ENCODE results near the gene PAPPA2. TPM values are rescaled to one million over a fixed set of nuclear protein-coding genes. Genes with fewer than 3 reads are reported as not detected.
"Not testable (repeated sequence)": the region's sequence is repeated elsewhere in the genome, so short reads cannot be mapped to it uniquely, and the experiment has no call there.

The PAPPA2 gene
- total RNA-seq = 1 to 10 TPM in 1 of 2 experiments, under 1 TPM in 1; 0.29 to 1.2 TPM

GRCh38 chr1:176462674-176463378 is at the start of gene PAPPA2:
TSS of gene PAPPA2 (plus strand) at chr1:176463175. CDS start at chr1:176556323, 93,148 bp downstream.
- CTCF ChIA-PET = no interaction called here

DNA sequence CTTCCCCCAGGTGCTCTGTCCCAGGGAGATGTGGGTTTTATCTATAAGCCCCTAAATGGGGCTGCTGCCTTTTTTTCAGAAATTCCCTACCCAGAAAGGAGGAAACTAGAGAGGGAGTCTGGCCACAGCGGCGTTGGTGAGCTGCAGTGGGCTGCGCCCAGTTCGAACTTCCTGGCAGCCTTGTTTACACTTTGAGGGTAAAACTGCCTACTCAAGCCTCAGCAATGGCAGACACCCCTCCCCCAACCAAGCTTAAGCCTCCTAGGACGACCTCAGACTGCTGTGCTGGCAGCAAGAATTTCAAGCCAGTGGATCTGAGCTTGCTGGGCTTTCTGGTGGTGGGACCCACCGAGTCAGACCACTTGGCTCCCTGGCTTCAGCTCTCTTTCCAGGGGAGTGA is 46.2 kb upstream of the PAPPA2 start:
- ChIA-PET CTCF (no interaction called here), POLR2A (no interaction called here)

More at GRCh38 chr1:176462674-176463378, at the start of gene PAPPA2:
- POLR2A ChIA-PET = no interaction called here

GRCh38 chr1:176419608-176420007 is 43.4 kb upstream of the PAPPA2 start:
- CTCF ChIA-PET = not testable (repeated sequence)

GRCh38 chr1:176434234-176434633 is 28.7 kb upstream of the PAPPA2 start:
- ChIA-PET POLR2A (no interaction called here), CTCF (no interaction called here)

More at GRCh38 chr1:176419608-176420007, 43.4 kb upstream of the PAPPA2 start:
- POLR2A ChIA-PET = not testable (repeated sequence)

- ChIA-PET CTCF (no interaction called here), POLR2A (no interaction called here)
Observed at GRCh38 chr1:176436251-176436650, 26.7 kb upstream of the PAPPA2 start.

DNA sequence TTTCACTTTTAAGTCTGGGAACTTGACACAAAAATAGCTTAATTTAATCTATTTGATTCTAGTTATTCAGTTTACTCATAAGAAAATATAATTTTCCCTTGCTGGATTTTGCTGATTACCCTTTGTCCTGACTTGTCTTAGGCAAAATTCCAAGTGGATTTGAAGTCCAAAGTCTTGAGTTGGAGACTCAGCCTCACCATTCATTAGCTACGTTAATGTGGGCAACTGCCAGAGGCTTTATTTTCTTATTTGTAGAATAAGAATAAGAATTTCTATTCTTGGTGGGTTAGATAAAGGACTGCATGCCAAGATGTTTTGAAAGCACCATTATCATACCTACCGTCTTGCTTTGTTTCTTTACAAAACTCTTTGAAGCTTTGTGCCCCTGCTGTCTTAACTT is 22.8 kb upstream of the PAPPA2 start:
- ChIA-PET POLR2A (no interaction called here), CTCF (no interaction called here)

DNA sequence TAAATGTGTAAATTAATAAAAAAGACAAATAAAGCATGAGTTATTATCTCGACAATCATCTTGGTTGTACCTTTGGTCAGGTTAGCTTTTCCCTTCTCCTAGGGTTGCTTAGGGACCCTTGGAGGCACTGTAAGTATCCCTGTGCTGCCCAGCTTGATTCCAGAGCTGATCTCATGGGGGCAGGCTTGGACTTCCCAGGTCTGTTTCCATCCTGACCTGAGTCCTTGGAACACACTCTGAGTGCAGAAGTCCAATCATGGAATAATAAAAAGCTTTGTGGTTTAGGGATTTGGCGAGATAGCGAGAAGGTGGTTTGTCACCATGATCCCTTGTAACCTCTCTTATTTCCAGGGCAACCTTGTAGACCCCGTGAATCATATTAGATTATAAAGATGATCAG is 18.7 kb upstream of the PAPPA2 start:
- CTCF ChIA-PET = no interaction called here
- POLR2A ChIA-PET = no interaction called here

DNA sequence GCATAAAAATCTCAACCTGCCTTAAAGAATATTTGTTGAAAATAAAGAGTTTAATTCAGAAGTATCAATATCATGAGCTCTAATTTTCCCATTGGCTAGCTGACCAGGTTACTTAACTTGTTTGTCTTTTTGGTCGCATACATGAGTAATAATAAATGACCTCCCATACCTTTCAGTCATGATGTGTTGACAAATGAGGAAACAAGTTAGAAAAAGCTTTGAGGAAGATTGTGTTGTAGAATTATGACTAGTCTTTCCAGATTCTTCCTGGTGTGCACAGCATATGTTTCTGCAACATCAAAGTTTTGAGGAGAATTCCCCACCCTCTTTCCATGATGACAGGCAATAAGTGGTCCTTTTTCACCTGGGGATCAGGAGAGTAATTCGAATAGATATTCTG is 17.6 kb upstream of the PAPPA2 start:
- ChIA-PET CTCF (no interaction called here), POLR2A (no interaction called here)

DNA sequence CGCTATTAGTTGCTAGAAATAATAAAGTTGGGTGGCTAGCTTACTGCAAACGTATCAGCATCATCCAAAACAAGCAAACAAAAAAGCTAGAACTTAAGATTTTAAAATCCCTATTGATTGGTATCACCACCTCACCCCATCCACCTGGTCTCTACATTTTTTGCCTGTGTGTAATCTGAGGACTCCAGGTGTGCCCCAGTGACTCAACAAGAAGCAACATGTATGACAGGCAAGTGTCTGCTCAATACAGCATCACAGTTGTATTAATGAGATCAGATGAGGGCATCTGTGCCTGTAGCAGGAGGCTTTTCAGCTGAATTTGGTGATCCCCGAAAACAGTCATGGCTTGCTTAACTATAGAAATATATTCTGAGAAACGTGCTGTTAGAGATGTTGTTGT is 14.6 kb upstream of the PAPPA2 start:
- ChIA-PET POLR2A (no interaction called here), CTCF (no interaction called here)

DNA sequence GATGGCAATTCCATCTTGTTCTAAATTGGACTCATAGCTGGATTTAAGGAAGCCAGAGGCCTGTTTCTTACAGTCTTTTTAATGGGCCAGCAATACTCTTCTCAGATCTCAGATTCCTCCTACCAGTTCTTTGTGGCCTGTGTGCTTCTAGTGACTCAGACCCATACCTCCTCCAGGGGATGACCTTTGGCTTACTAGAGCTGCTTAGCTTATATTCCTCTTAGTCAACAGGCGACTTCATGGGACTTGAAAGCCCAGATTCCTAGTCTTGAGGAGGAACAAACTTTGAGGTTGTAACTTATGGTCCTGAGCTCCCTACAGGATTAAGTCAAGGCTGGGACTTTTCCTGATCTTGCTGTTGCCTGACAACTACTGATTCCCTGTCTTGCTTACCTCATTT is 12.4 kb upstream of the PAPPA2 start:
- ChIA-PET CTCF (no interaction called here), POLR2A (no interaction called here)

- POLR2A ChIA-PET, CTCF ChIA-PET: not testable (repeated sequence)
Observed at GRCh38 chr1:176451741-176452140, 11.2 kb upstream of the PAPPA2 start.

DNA sequence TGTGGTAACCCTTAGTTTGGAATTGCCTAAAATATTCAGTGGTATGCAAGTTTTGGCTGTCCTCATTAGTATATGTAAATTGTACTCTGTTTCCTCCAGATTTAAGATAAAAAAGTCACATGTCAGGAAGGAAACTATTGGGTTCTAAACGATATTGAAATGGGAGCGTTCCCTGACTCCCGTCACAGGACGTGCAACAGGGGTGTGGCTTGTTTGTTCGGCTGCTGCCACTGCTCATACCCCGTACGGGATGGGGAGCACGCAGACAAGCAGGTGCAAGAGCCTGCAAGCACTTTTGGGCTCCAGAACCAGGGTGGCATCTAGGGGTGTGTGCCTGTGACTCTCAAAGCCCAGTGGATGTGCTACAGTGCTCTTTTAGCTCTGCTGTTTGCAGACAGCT is 6.2 kb upstream of the PAPPA2 start:
- ChIA-PET CTCF (no interaction called here), POLR2A (no interaction called here)

DNA sequence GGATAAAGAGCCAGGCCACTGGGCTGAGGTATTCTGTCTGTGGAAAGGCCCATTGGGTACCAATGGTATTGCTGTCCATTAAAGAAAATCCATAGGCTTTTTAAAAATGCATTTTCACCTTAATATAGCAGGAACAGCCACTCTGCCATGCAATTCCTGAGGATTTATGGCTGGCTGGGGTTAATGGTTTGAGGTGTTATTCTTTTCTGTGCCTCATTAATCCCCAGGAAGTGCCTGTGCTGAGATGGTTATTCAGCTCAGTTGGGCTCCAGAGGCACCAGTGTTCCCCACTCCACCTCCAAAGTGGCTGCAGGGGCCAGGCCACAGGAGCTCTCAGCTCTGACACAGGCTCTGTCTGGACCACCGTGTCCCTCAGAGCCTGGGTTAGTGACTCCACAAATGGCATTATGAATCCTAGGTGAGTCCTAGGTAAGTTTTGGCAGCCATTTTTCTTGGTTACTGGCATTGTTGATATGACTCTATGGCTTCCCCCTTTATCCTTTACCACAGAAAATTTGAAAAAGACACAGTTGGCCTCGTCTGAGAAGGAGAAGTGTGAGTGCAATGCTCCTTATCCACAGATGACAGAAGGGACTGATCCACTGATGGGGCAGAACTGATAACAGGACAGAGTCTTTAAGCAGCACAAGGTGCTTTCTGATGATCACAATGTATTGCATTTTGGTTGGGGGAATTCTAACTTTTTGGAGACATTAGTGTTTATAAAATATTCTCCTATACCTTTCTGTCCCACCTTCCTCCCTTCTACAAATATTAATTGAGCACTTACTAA is 2.2 kb upstream of the PAPPA2 start:
- POLR2A ChIA-PET = no interaction called here
- CTCF ChIA-PET = no interaction called here

DNA sequence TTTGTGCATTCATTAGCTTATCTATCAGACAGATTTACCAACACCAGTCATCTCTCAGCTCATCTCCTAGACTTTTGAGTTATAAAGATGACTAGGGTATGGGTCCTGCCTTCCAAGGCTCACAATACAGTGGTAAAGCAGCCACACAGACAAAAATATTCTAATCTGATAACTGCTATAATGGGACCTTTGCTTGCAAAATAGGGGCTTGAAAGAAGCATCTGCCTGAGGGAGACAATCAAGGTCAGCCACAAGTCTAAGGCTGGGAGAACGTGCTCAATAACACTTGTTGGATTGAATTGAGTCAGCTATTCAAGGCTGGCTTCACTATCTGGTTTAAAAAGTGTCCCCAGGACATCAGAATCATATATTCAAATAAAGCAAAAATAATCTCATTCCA is 1.4 kb upstream of the PAPPA2 start:
- ChIA-PET POLR2A (no interaction called here), CTCF (no interaction called here)

- ChIA-PET CTCF (no interaction called here), POLR2A (no interaction called here)
Observed at GRCh38 chr1:176466514-176466913, 3.5 kb downstream of the PAPPA2 start.

GRCh38 chr1:176469450-176470010 is 6.6 kb downstream of the PAPPA2 start:
- ChIA-PET POLR2A (no interaction called here), CTCF (no interaction called here)

DNA sequence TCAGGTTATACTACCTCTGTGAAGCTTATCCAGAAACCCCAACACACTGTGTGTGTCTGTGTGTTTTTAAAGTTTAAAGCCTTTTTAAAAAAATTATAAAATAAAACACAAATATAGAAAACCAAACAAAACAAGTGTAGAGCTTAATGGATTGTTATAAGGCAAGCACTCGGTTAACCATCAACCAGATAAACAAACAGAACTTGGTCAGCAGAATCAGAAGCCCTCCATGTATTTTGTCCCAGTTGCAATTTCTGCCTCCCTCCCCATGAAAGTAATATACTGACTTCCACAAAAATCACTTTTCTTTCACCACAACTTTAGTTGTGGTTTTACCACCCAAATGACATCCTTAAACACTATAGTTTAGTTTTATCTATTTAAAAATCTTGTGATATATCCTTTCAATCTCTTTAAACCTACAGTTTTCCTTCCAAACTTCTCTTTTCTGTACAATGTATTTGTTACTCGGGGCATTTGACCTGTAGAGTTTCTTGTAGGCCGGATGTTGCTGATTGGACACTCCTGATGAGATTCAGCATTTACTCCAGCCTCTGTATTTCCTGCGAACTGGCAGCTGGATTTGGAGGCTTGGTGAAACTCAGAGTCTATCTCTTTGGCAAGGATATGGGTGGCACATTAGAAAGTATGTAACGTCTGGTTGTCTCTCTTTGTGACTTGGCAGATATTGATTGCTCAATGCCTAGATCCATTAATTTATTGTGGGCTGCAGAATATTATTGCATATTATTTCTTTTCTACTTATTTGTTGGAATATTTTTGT is 8.6 kb downstream of the PAPPA2 start:
- ChIA-PET POLR2A (no interaction called here), CTCF (no interaction called here)

DNA sequence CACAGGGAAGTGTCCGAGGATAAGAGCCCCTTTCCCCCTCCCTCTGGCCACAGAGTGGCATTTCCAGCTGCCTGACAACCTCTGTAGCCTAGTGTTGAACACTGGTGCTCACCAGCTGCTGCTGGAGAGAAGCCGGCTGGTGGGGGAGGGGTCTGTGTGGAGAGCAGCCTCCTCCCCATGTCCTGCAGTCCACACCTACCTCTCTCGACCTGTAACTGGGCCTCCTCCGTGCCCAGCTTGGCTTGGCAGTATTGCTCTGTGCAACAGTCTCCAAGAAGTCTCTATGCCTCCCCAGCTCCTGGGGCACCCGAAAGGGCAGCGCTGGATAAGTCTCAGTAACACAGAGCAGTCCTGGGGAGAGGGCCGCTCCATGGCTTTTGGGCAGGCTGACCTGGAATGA is 17.0 kb downstream of the PAPPA2 start:
- CTCF ChIA-PET = no interaction called here
- POLR2A ChIA-PET = no interaction called here

- CTCF ChIA-PET = no interaction called here
Observed at GRCh38 chr1:176480750-176481149, 17.8 kb downstream of the PAPPA2 start.

DNA sequence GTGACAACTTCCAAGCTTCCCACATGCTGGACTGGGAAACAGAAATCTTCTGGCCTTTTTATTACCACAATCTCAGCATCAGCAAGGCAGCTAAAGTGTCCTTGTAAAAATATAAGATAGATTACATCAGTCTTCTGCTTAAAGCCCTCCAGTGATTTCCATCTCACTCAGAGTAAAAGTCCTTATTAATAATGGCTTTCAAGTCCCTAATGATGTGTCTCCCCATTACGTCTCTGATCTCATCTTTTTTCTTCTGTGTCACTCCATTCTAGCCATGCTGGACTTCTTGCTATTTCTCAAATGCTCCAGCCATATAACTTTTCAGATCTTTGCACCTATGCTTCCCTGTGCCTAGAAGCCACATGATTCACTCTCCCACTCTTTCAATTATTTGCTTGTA is 22.1 kb downstream of the PAPPA2 start:
- CTCF ChIA-PET = no interaction called here
- POLR2A ChIA-PET = no interaction called here

More at GRCh38 chr1:176480750-176481149, 17.8 kb downstream of the PAPPA2 start:
- POLR2A ChIA-PET = no interaction called here

- POLR2A ChIA-PET = no interaction called here
- CTCF ChIA-PET = no interaction called here
Observed at GRCh38 chr1:176494436-176494835, 31.5 kb downstream of the PAPPA2 start.
